WI38 (cell line): Measurements from ENCODE around the gene IFT172.

Source experiments
- H3K4me3 ChIP-seq: 2 replicates; pipeline ENCODE4 v1.5.1; 2011; ENCODE audit warnings: low read depth, mild to moderate bottlenecking, control low read depth, low read length
- TF ChIP-seq, protein P1 (sequence below): IDR thresholded peaks from 2 replicates; pipeline ENCODE4 v1.5.1; 2012; ENCODE audit warnings: low read depth, mild to moderate bottlenecking, control low read depth, low read length

The IFT172 gene

GRCh38 chr2:27461118-27461517, 28.4 kb downstream of the IFT172 start:
- TF ChIP-seq, protein P1, sequence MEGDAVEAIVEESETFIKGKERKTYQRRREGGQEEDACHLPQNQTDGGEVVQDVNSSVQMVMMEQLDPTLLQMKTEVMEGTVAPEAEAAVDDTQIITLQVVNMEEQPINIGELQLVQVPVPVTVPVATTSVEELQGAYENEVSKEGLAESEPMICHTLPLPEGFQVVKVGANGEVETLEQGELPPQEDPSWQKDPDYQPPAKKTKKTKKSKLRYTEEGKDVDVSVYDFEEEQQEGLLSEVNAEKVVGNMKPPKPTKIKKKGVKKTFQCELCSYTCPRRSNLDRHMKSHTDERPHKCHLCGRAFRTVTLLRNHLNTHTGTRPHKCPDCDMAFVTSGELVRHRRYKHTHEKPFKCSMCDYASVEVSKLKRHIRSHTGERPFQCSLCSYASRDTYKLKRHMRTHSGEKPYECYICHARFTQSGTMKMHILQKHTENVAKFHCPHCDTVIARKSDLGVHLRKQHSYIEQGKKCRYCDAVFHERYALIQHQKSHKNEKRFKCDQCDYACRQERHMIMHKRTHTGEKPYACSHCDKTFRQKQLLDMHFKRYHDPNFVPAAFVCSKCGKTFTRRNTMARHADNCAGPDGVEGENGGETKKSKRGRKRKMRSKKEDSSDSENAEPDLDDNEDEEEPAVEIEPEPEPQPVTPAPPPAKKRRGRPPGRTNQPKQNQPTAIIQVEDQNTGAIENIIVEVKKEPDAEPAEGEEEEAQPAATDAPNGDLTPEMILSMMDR = no peak
- H3K4me3 ChIP-seq = no peak overlapping the region

DNA sequence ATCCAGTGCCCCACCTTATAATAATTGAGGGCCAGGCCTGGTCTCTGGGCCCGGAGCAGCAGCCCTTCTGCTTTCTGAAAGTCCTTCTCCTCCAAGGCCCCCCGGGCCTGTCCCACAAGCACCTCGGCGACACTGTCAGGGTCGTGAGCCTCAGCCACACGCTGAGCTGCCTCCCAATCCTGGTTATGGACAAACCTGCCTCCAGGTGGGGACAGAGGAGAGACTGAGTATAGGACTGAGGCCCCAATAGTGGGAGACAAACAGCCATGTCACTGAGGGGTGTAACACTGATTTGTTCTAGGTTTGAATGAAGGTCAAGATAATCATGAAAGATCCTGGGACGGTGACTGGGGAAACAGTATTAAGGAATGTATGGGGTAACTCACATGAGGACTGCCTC, 35.6 kb downstream of the IFT172 start:
- TF ChIP-seq, protein P1 = no peak
- H3K4me3 ChIP-seq = no peak overlapping the region

- H3K4me3 ChIP-seq = no peak overlapping the region
- TF ChIP-seq, protein P1 = no peak
Measured at GRCh38 chr2:27451095-27451494, 38.4 kb downstream of the IFT172 start.

GRCh38 chr2:27448381-27448780, 41.2 kb downstream of the IFT172 start:
- H3K4me3 ChIP-seq = no peak overlapping the region
- TF ChIP-seq, protein P1 = no peak

GRCh38 chr2:27446057-27446456, 43.5 kb downstream of the IFT172 start:
- TF ChIP-seq, protein P1 = no peak
- no peak overlapping the region for H3K4me3 ChIP-seq

- TF ChIP-seq, protein P1 = no peak
- no peak overlapping the region for H3K4me3 ChIP-seq
Measured at GRCh38 chr2:27445615-27446014, 43.9 kb downstream of the IFT172 start.

- H3K4me3 ChIP-seq = no peak overlapping the region
- TF ChIP-seq, protein P1 = no peak
Measured at GRCh38 chr2:27445155-27445554, 44.4 kb downstream of the IFT172 start.
